Measurements from ENCODE around the gene THSD4.

DNA sequence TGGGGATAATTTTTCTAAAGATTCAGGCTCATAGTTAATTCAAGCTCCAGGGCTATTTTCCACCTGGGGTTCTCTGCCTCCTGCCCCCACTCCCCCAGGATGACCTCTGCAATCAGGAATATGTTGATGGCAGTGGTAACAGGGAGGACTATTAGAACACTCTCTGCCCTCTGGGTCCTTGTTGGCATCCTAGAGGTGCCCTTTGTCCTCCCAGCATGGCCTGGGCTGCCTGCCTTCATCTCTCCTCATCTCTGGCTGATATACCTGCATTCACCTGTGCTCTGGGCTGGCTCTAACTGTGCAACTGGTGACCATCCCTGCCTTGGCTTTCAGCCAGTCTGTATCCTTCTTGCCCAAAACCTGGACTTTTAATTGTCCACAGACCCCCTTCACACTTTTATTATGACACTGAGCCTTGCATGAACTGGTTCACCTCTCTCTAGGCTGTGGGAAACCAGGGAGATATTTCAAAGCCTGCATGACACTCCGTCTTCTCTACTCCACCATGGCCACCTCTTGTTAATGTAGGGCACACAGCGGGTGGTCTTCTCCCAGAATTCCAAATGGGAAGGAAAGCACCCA, 199.8 kb downstream of the THSD4 start:
- TF ChIP-seq POLR2A (IDR thresholded peaks at IDR 0.05; ENCODE audit: low read depth, low read length) = no peak
- TF ChIP-seq TAF1 (IDR thresholded peaks at IDR 0.05; ENCODE audit: borderline replicate concordance, low read depth, low read length) = no peak
- TF ChIP-seq POLR2AphosphoS5 (IDR thresholded peaks at IDR 0.05; ENCODE audit: low read depth, low read length) = no peak
